NCI-H2171 treated with DMSO at 0.1 percent for 48 hours (cell line): ENCODE measurements around the gene VOPP1.

ENCODE experiments used
- DNase-seq: peaks from one replicate; lab custom pipeline; 2025; lab: John Stamatoyannopoulos, UW

The VOPP1 gene

DNA sequence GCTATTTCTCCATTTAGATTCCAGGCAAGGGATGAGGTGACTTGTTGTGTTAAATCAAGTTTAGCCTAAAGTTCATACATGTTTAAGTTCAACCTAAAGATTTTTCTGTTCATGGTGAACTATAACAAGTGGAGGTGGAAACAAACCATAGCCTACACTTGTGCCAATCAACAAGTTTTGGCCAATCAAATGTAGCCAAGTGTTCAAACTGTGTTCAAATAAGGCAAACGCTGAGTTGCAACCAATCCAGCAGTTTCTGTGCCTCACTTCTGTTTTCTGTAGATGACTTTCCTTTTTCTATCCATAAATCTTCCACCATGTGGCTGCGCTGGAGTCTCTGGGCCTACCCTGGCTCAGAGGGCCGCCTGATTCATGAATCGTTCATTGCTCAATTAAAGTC lies 4.5 kb upstream of the VOPP1 start:
- no peak for DNase-seq

DNA sequence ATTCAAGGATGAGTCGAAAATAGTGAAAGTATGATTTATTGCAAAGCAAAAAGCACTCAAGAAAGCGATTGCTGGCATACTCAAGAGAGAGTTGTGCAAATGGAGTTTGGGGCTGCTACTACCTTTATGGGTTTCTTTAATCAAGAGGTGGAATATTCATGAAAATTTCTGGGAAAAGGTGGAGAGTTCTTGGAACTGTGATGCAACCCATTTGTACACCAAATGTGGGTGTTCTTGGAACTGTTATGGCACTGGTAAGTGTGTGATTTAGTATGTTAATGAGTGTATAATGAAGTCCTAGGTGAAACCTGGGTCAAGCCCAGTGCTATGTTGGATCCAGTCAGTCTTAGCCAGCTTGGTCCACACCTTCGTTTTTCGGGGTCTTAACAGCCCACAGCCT lies 3.4 kb upstream of the VOPP1 start:
- DNase-seq = no peak

DNA sequence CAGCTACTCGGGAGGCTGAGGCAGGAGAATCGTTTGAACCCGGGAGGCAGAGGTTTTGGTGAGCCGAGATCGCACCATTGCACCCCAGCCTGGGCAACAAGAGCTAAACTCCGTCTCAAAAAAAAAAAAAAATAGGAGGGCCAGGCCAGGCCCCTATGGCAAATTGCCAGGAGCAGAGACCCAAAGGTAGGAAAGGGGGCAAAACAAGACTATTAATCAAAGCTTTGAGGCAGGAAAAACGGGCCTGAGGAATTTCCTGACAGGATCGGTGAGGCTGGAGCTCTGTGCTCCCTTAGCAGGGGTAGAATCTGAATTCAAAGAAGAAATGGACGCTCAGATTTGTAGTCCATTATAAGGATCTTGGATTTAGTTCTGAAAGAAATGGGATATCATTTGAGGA lies 2.8 kb upstream of the VOPP1 start:
- no peak for DNase-seq

DNA sequence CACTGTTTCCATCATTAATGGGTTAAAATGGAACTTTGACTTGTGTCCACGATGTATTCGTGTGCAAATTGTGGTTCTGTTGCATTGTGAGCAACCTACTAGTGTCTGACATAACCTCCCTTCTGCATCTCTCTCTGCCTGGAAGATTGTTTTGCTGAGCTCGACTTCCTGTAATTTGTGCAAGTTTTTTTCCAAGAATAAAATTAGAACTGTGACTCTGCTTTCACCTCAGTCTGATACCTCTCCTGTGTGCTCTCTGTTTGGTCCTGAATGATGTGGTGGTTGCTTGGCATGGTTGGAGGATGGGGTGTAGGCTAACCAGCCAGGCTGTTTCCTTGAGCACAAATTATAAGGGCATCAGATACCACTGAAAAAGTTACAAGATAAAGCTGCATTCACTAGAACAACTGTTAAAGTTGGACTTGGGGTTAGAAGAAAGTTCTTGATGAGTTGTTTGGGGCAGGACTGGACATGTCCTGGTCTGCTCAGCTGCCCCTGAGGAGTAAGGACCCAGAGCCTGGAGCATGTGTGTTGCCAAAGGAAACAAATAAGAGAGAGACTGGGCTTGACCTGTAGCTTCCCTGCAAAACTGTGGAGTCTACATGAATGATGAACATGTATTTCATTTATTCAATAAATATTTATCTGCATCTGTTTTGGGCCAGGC lies 1.9 kb upstream of the VOPP1 start:
- DNase-seq = no peak

DNA sequence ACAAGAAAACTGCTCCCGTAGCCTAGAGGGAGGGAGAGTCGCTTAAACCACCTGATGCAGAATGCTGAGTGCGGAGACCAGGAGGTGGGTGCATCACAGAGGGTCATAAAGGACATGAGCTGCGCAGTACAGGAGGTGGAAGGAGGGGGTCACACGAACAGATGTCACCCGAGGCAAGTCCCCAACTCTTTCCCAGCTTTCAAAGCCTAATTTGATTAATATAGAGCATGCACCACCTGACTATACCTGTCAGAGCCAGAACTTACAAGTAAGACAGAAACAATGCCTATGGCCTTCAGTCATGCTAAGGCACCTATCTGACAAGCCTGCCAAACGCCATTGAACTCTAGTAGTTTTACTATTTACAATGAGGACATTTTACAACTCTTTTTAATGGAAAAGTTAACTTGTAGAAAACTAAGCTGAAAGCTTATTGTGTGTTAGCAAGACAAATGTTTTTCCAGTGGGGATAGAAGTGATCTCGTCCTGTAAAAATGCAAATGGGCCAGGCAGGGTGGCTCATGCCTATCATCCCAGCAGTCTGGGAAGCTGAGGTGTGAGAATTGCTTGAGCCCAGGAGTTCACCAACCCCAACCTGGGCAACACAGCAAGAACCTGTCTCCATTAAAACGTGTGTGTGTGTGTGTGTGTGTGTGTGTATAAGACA lies 1.1 kb upstream of the VOPP1 start:
- DNase-seq = peak; percentile 20

DNA sequence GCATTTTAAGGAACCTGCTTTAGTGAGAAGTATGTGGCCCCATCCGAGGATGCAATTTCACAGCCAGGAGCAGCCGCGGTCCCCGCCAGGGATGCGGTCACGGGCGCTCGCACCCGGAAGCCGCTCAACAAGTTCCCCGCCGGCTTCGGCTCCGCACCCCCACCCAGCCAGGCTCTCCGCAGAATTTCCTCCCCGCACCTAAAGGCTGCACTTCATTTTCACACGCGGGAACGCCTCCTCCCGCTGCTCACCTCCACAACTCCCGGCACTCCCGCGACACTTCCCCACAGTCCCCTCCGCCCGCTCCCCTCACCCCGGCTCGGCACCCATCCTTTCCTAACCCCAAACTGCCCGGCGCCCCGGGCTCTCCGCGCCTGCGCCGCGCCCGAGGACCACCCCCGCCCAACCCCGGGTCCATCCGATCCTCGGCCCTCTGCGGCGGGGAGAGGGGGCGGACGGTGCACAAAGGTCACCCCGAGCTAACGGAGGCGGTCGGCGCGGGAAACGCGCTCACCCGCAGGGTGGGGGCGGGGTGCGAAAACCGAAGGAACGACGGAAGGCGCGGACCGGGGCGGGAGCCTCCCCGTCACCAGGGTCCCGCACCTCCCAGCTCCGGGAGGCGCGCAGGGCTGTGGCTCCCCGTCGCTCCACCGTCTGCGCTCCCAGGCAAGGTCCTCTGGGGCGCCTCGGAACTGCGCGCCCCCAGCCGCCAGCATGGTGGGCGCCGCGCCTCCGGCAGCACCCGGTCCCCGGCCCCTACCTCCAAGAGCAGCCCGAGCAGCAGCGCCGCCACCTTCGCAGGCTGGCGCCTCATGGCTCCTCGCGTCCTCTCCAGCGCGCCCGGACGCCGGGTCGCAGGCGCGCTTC lies 558 bp downstream of the VOPP1 start:
- DNase-seq = peak; percentile 46

DNA sequence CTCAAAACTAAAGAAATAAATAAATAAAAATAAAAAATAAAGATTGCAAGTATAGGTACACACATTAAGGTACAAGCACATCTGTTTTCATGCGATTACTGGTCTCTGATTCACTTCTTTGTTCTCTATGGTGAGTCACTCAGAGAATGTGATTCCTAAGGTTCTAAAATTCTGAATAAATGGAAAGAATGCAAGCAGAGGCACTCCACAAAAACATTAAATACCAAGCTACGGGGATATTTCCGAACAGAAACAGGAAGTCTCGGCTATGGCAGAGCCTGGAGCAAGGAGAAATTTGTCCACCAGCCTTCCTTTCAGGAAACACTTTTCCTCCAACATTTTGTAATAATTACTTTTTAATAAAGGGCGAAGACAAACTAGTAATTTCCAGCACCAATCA lies 1.4 kb downstream of the VOPP1 start:
- no peak for DNase-seq

DNA sequence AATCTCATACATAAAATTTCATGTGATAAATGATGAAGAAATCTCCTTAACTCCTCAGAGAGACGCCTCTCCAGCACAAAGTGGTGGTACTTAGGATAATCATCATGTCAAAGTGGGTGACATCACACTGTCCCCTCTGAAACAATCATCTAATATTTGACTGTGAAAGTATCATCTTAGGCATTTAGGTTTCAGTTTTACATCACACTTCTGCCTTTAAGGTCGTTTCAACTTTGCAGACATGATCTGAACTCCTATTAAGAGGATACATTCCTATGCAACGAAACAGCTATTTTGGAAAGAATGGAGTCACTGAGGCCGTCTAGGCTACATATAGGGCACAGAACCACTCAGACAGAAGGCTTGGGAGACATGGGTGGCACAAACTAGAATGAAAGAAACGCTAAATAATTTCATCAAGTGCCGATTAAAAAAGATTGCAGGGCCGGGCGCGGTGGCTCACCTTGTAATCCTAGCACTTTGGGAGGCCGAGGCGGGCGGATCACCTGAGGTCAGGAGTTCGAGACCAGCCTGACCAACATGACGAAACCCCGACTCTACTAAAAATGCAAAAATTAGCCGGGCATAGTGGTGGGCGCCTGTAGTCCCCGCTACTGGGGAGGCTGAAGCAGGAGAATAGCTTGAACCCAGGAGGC lies 2.0 kb downstream of the VOPP1 start:
- no peak for DNase-seq

DNA sequence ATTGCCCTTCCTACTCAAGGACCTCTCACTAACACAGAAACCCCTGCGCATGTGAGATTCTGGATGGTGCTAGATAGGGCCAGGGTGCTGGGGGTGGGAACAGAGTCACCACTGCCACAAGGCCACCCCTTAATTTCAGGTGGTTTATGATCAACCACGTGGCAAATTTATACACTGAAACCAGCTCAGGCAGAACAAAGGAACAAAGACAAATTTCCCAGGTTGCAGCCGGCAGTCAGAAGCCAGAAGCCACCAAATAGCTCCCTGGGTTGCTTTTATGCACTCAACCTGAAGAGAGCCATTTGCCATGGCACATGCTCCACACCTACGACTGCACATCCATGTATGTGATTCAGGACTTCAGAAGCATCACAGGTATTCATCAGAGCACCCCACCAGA lies 2.5 kb downstream of the VOPP1 start:
- DNase-seq = peak; percentile 30

DNA sequence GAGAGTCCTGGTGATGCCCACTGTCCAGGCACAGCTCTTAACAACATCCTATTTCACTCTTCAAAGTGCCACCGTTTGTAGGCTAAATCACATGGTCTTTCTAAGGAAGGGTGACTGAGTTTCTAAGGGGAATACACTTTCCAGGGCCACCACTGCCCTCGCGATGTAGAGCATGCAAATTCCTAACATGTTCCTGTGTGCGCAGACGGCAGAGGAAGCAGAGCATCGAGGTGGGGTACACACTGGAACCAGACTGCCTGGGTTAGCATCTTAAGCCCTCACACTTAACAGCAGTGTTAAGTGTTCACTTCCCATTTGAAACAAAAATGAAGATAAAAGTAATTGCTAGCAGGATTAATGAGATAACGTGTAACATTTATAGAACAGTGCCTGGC lies 3.0 kb downstream of the VOPP1 start:
- no peak for DNase-seq

DNA sequence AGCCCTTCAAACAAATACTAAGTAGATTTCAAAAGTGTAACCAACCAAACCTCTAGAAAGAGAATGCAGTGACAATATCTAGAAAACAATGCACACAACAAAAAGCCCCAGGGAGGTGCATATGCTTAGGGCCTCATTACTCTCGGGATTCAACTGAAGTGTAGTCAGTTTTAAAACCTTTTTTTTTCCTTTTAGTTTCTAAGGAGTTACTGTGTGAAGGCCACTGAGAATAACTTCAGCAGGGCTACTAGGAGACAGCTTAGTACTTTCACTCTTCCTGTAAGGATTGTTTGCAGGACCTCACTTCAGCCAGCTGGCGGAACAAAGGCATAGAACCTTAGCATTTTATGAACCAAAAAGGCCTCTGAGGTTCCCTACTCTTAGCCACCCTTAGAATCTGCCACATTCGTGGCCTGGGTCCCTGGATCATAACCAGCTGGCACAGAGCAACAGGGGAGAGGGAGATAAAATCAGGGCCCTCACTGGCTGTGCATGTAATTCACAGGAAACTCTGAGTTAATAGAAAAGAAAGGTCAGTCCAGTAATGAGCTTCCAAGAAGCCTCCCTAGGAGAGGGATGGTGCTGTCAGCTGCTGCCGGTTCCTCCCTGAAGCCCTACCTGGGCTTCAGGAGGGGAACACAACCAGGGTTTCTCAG lies 3.6 kb downstream of the VOPP1 start:
- DNase-seq = no peak

DNA sequence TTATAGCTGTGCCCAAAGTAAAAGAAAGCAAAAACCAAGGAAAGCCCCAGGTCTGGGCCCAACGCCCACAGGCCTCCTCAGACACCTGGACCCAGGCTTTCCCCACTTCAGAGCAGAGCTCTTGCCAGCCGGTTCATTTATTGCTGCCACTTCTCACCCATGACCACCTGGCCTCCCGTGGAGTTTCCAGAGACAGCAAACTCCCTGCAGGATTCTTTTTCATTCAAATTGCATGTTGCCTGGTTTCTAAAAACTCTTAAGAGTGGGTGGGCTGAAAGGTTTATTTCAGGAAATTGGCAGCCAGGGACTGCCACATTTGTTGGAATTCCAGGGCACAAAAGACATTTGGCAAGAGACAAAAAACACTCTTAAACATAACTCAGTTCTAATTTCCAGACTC lies 4.7 kb downstream of the VOPP1 start:
- peak; percentile 6 for DNase-seq

DNA sequence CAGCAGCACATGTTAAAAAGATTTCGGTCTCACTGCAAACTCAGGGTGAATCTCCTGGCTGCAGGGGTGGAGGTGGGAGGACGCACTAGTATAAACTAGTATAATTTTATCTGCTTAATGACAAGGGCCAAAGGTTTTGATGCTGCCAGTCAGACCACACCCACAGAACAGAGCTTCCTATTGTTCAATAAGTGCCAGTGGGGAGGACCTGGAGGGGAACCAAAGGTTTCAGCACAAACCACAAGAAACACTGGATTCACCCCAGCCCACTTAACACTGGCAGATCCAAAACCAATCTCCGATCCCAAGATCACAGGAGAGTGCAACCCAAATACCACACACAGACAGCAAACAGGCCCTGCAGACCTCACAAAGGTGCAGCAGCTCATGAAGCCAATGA lies 6.6 kb downstream of the VOPP1 start:
- no peak for DNase-seq

DNA sequence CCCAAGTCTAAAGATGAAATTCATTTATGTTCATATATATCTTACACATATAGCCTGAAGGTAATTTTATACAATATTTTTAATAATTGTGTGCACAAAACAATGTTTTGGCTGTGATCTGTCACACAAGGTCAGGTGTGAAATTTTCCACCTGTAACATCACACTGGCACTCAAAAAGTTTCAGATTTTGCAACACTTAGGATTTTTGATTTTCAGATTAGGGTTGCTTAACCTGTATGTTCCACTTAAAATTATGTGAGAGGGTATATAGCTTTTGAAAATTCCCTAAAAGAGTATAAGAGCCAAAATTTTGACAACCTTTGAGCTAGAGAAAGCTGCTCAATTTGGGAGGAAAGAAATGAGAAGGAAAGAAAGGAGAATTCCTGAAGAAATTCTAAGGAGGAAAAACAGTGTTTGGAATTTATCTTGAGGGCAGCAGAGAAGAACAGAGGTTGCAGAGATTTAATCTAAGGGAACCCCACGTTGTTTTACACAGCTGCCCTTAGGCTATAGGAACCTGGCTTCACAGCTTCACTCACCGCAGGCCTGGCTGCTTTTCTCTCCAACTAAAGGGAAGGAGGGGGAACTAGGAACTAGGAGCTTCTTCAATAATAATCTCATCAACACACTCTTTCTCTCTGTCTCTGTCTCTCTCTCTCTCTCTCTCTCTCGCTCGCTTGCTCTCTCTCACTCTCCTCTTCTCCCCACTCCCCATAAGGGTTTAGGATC lies 8.5 kb downstream of the VOPP1 start:
- DNase-seq = no peak

DNA sequence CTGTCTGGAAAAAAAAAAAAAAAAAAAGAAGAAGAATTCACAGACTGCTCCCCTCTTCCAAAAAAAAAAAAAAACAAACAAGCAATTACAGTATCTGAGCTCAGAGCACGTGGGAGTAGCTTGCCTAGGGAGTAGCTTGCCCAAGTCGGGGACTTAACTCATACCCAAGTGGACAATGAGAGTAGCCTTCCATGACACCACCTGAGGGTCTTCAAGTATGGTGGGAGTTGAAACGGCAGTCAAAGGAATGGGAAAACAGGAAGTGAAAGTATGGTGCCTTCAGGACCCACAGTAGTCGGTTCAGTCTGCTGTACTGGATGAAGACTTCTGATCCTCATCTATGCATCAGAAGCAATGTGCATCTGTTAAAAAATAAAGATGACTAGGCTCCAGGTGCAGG lies 10.6 kb downstream of the VOPP1 start:
- DNase-seq = no peak

DNA sequence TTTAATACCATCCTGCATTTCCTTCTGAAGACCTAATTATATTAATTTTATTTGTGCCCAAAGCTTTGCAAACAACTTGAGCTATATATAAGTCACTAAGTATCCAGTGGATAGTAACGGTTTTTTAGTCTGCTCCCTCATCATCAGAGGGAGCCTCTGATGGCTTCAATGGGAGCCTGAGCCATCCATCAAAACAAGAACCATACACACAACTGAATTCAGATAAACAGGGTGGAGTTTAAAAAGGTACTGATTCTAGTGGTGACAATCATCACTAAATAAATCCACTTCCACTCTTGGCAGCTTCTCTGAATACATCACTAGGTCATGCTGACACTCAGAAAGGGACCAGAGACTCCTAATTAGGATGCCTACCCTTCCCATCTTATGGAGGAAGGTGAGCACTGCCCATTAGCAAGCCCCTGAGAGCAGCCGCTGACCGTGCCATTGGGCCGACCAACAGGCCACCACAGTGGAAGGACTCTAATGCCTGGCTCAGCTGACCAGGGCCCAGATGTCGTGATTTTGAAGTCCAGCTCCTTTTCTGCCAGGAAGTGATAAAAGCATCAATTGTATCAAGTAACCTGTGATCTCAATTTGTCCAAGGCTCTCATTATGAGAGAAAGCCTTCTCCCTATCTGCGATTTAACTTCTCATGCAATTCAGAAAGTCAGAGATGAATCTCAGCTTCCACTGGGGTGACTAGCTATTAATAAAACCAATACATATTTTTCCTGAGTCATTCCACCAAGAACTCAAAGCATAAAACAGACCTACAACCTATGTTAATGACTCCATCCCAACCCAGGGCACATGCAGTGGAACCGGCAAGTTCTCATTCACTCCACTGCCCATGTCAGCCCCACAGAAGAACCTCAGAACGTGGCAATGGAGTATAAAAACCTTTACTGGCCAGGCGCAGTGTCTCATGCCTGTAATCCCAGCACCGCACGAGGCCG lies 13.1 kb downstream of the VOPP1 start:
- DNase-seq = no peak

DNA sequence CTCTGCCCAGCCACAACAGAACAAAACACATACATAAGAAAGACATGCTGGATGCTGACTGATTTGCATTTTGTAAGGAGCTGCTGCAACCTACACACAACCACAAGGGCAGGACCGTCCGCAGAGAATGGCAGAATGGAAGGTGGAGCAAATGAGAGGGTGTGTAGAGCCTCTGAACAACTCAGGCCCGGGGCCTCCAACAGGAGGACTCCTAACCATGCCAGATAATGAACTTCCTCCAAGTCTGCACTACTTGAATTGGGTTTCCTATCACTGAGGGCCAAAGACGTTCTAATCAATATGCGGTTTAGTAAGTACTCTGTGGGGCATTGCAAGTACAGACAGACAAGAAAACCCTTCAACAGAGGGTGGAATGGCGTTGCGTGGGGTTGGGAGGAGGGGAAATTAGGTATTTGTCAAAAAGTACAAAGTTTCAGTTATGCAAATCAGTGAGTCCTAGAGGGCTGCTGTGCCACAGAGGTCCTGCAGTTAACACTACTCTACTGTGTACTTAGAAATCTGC lies 14.6 kb downstream of the VOPP1 start:
- DNase-seq = no peak

DNA sequence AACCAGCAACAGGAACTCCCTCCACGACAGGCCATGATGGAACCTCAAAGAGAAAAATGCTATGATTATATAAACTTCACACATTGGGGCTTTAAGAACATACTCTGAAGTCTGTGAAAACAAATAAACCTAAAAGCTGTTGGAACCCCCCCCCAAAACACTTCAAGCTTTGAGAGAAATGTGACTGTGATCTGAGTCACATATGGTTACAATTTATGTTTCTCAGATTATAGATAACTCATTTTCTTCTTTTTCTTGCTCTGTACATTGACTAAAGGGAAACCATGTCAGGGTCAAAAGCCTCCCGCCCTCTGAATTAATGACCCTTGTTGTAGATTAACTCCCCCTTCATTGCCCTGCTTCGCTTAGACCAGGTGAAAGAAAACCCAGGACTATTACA lies 15.8 kb downstream of the VOPP1 start:
- no peak for DNase-seq

DNA sequence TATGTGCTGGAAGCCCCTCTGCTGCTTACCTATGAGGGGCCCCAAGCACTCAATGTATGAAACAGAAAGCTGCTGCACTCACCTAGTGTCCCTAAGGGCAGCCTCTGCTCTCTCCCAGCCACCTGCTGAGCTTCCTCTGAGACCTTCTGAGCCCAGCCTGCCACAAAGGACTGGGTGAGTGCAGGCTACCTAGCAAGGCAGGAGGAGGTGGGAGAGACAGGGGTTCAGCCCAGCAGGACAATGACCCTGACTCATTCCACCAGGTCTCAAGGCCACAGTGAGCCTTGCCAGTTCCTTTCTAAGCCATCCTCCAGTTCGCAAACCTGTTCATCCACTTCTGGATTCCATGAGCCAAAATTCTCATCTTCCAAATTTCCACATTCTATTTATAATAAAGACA lies 16.3 kb downstream of the VOPP1 start:
- no peak for DNase-seq

DNA sequence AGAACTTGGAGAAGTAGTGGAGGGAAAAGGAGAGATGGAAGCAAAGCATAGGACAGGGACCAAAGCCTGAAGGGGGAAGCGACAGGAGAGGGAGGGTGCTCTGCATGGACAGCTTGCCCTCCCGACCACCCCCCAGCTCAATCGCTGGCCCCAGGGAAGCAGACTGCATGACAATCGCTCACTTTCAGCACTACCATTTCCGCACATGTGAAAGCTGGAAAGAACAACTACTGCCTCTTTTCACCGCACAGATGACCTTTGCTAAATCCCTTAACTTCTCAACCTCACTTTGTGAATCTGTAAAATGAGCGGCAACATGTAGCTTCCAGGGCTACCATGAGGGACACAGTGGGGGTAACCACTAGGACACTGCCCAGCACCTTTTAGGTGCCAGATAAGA lies 17.1 kb downstream of the VOPP1 start:
- DNase-seq = no peak
